A673 (cell line): ENCODE results near the gene OS9. TPM values are rescaled to one million over a fixed set of nuclear protein-coding genes. Genes with fewer than 3 reads are reported as not detected.
"Not testable (repeated sequence)": the region's sequence is repeated elsewhere in the genome, so short reads cannot be mapped to it uniquely, and the experiment has no call there.

ENCODE experiments used
- BruUV-seq: library from RNA; stranded (reverse); fragments of 400-500 nt; replicated peaks from 2 replicates; lab custom pipeline; 2021; lab: Mats Ljungman, UMichigan
- CTCF ChIA-PET: fragments of 300-600 bp; sonication (Branson Sonifier 250); formaldehyde crosslinking; loops from one replicate; lab custom pipeline; 2022; ENCODE audit warnings: antibody characterized with exemption; lab: Charles Lee
- POLR2A ChIA-PET: fragments of 300-600 bp; sonication (Branson Sonifier 250); formaldehyde crosslinking; loops from one replicate; lab custom pipeline; 2022; ENCODE audit warnings: antibody characterized with exemption; ENCODE audit not compliant: low non-redundant PET; lab: Charles Lee
- DNase-seq: peaks from one replicate; pipeline ENCODE4 v3.0.0-alpha.2; 2015; ENCODE audit warnings: low spot score
- H3K27ac ChIP-seq: fragments of 200-600 bp; sonication (generic); 2 replicates; pipeline ENCODE4 v1.5.1; 2016; ENCODE audit warnings: mixed run types, low read depth, mild to moderate bottlenecking, mixed read lengths, antibody characterized with exemption, low read length; ENCODE audit not compliant: poor library complexity, severe bottlenecking
- H3K27me3 ChIP-seq: fragments of 200-600 bp; sonication (generic); replicated peaks from 2 replicates; pipeline ENCODE4 v1.6.1; 2017; ENCODE audit warnings: mixed run types, low read depth, mild to moderate bottlenecking, mixed read lengths, antibody characterized with exemption, low read length; ENCODE audit not compliant: insufficient read depth, poor library complexity
- H3K36me3 ChIP-seq: fragments of 200-600 bp; sonication (generic); 2 replicates; pipeline ENCODE4 v1.6.1; 2016; ENCODE audit warnings: mixed run types, mild to moderate bottlenecking, mixed read lengths, antibody characterized with exemption, low read length; ENCODE audit not compliant: insufficient read depth, poor library complexity, severe bottlenecking
- H3K4me1 ChIP-seq: fragments of 200-600 bp; sonication (generic); 2 replicates; pipeline ENCODE4 v1.6.1; 2017; ENCODE audit warnings: mixed run types, mild to moderate bottlenecking, mixed read lengths, antibody characterized with exemption, low read length; ENCODE audit not compliant: insufficient read depth, poor library complexity, severe bottlenecking
- H3K4me3 ChIP-seq: fragments of 200-600 bp; sonication (generic); 2 replicates; pipeline ENCODE4 v1.5.1; 2016; ENCODE audit warnings: low read depth, mixed run types, mild to moderate bottlenecking, mixed read lengths, low read length; ENCODE audit not compliant: poor library complexity, severe bottlenecking
- H3K9me3 ChIP-seq: fragments of 200-600 bp; sonication (generic); 2 replicates; pipeline ENCODE4 v1.6.1; 2016; ENCODE audit warnings: mixed run types, low read depth, mild to moderate bottlenecking, mixed read lengths, antibody characterized with exemption, low read length; ENCODE audit not compliant: poor library complexity, severe bottlenecking
- CTCF ChIP-seq: fragments of 300-800, 200-600 bp; sonication (generic); conservative IDR thresholded peaks from 2 replicates; pipeline ENCODE4 v1.5.1; 2017; ENCODE audit warnings: low read depth, mild to moderate bottlenecking, antibody characterized with exemption, low read length, moderate library complexity, mixed read lengths
- EZH2 ChIP-seq: fragments of 200-600 bp; sonication (generic); IDR thresholded peaks from 2 replicates; pipeline ENCODE4 v1.6.1; 2017; ENCODE audit warnings: borderline replicate concordance, low read depth, mild to moderate bottlenecking, mixed read lengths, antibody characterized with exemption, low read length; ENCODE audit not compliant: poor library complexity, severe bottlenecking
- intact Hi-C: fragments of 100-400 bp; cut with micrococcal nuclease; formaldehyde crosslinking; loops from one replicate; pipeline ENCODE4 v1.10.0; 2022; ENCODE audit not compliant: unreplicated experiment
- total RNA-seq: library from RNA; stranded (reverse); gene quantifications from 2 replicates; pipeline ENCODE4 v1.2.3, GENCODE V29; 2021

The OS9 gene
- total RNA-seq, 1 experiment from 2014 or later: 142 TPM

- no peaks in the 10 kb centered on the region for H3K27me3 ChIP-seq
- no TSS peak for BruUV-seq
- ChIA-PET CTCF (interaction anchor here (0.9 kb wide), 1 partner anchor 33 kb away, joined by 3 read pairs; no protein-coding TSS in a partner anchor), POLR2A (no interaction called here)
- DNase-seq: no peak
- H3K4me3 ChIP-seq: no peak overlapping the region
- TF ChIP-seq EZH2 (no peak), CTCF (no peak)
- peaks cover 22% of the 10 kb centered on the region for H3K9me3 ChIP-seq
- H3K27ac ChIP-seq: no peak overlapping the region
- no peaks in the 10 kb centered on the region for H3K4me1 ChIP-seq
- no peaks in the 10 kb centered on the region for H3K36me3 ChIP-seq
- intact Hi-C loops: no loop called here
Observed at GRCh38 chr12:57658890-57659289, 35.0 kb upstream of the OS9 start.

DNA sequence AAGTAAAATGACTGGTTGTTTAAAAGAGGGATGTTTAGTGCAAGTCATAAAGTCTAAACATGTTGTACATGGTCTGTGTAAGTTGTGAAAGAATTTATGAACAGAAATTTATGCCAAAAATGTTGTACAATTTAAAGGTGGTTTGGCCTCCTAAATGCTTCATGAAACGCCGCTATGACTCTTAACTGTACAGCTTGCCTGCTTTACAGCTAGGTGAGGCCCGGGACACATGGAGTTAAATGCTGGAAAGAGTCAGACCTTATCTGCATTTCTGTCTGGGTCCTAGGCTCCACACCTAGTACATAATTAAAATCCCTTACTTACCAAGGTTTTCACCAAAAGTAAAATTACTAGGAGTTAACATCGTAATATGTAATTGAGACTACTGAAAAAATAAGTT lies 32.6 kb upstream of the OS9 start:
- Histone ChIP-seq H3K27ac (no peak overlapping the region), H3K4me1 (no peaks in the 10 kb centered on the region), H3K9me3 (peaks cover 15% of the 10 kb centered on the region), H3K27me3 (no peaks in the 10 kb centered on the region), H3K36me3 (no peaks in the 10 kb centered on the region), H3K4me3 (no peak overlapping the region)
- no peak for TF ChIP-seq EZH2
- DNase-seq: no peak
- no TSS peak for BruUV-seq
- ChIA-PET CTCF (no interaction called here), POLR2A (no interaction called here)
- intact Hi-C loops: no loop called here

GRCh38 chr12:57665066-57665820 lies 28.7 kb upstream of the OS9 start:
- H3K9me3 ChIP-seq: peaks cover 15% of the 10 kb centered on the region
- BruUV-seq, H3K4me1 ChIP-seq, H3K27me3 ChIP-seq, intact Hi-C loops, POLR2A ChIA-PET, DNase-seq, H3K27ac ChIP-seq, H3K4me3 ChIP-seq, H3K36me3 ChIP-seq, CTCF ChIA-PET: not testable (repeated sequence)

DNA sequence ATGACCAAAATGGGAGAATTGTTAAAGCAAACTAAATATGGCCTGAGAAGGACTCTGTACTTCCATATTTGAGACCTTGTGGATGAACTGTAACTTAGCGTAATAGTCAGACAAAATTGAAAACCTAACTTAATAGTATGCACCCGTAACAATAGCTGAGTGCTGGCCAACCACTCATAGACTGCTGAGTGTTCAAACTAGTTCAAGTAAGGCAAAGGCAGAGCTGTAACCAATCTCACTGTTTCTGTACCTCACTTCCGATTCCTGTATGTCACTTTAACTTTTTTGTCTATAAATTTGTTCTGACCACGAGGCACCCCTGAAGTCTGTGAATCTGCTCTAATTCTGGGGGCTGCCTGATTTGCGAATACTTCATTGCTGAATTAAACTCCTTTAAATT lies 27.0 kb upstream of the OS9 start:
- BruUV-seq: no TSS peak
- Histone ChIP-seq H3K27me3 (no peaks in the 10 kb centered on the region), H3K9me3 (peaks cover under 1% of the 10 kb centered on the region), H3K36me3 (no peaks in the 10 kb centered on the region), H3K4me3 (no peak overlapping the region), H3K4me1 (no peaks in the 10 kb centered on the region), H3K27ac (no peak overlapping the region)
- intact Hi-C loops: no loop called here
- no peak for TF ChIP-seq CTCF
- no peak for TF ChIP-seq EZH2
- CTCF ChIA-PET: no interaction called here
- POLR2A ChIA-PET: no interaction called here
- no peak for DNase-seq

GRCh38 chr12:57669691-57670090 lies 24.2 kb upstream of the OS9 start:
- H3K36me3 ChIP-seq, H3K27ac ChIP-seq, DNase-seq, H3K4me1 ChIP-seq, H3K27me3 ChIP-seq, intact Hi-C loops, CTCF ChIA-PET, H3K4me3 ChIP-seq, H3K9me3 ChIP-seq, POLR2A ChIA-PET, BruUV-seq: not testable (repeated sequence)

- H3K27ac ChIP-seq, H3K4me1 ChIP-seq, H3K9me3 ChIP-seq, BruUV-seq, intact Hi-C loops, H3K4me3 ChIP-seq, H3K27me3 ChIP-seq, POLR2A ChIA-PET, CTCF ChIA-PET, H3K36me3 ChIP-seq, DNase-seq: not testable (repeated sequence)
Observed at GRCh38 chr12:57671811-57672210, 22.1 kb upstream of the OS9 start.
